Mucosa of descending colon (tissue), 3 donors: ENCODE data around the gene DIMT1. TPM values are rescaled to one million over a fixed set of nuclear protein-coding genes. Genes with fewer than 3 reads are reported as not detected.

Experiments
- ATAC-seq: fragments of 200-7000 bp; cut with Tn5 transposase; one replicate; pipeline ENCODE4 v1.9.1; 2020; ENCODE audit warnings: mild to moderate bottlenecking, moderate library complexity
- DNase-seq, 3 donors: peaks; one replicate each; pipeline ENCODE4 v3.0.0-alpha.2; 2020
- H3K36me3 ChIP-seq: fragments of 200-600 bp; one replicate; pipeline ENCODE4 v1.8.0; 2021; ENCODE audit warnings: low read depth, mild to moderate bottlenecking
- H3K4me1 ChIP-seq: fragments of 200-600 bp; one replicate; pipeline ENCODE4 v1.8.0; 2021; ENCODE audit warnings: low read depth, mild to moderate bottlenecking
- H3K4me3 ChIP-seq: fragments of 200-600 bp; one replicate; pipeline ENCODE4 v1.8.0; 2021; ENCODE audit warnings: mild to moderate bottlenecking
- H3K9me3 ChIP-seq: fragments of 200-600 bp; one replicate; pipeline ENCODE4 v1.8.0; 2021; ENCODE audit warnings: mild to moderate bottlenecking
- CTCF ChIP-seq: fragments of 200-600 bp; IDR thresholded peaks from one replicate; pipeline ENCODE4 v1.8.0; 2022; ENCODE audit warnings: antibody characterized with exemption, mild to moderate bottlenecking
- intact Hi-C, 2 donors: fragments of 100-400 bp; cut with DNase I in 1 of 2; cut with micrococcal nuclease in 1 of 2; formaldehyde crosslinking; loops; one replicate each; pipeline versions ENCODE4 v1.11.0 to v1.11.1; 2022; cut with DNase I, micrococcal nuclease
- total RNA-seq, 3 donors: library from RNA; stranded (reverse); fragmentation: NEBNext Ultra II Directional in 2 of 3; extraction: Animal tissue kit (Norgen Biotek cat#: 25700) in 2 of 3; gene quantifications; one replicate each; pipeline versions ENCODE4 v1.2.1 to v1.2.4, GENCODE V29; 2021 to 2023
- donor health status: DM: no; HTN: no; CAD: no; lungs with moderate emphysema.
- donor health status: DM: no; HTN: no; CAD: no.
- donor health status: DM: no; HTN: yes; CAD: no.

Gene DIMT1
- total RNA-seq, 3 donors from 2014 or later = 8.8 to 19.7 (median 14.6) TPM

- DNase-seq (peak in 1 of 3 donors; percentile 14), ATAC-seq (peak; percentile 86)
- intact Hi-C loops = no loop called here
- no peak overlapping the region for H3K4me3 ChIP-seq
- H3K4me1 ChIP-seq = no peaks in the 10 kb centered on the region
- peaks cover 4% of the 10 kb centered on the region for H3K36me3 ChIP-seq
- no peaks in the 10 kb centered on the region for H3K9me3 ChIP-seq
- no peak for TF ChIP-seq CTCF
These were observed 27.6 kb downstream of the DIMT1 start for GRCh38 chr5:62376064-62376463.

- intact Hi-C loops = no loop called here
These were observed 28.1 kb downstream of the DIMT1 start for GRCh38 chr5:62375627-62376026.

GRCh38 chr5:62374090-62374489, 29.6 kb downstream of the DIMT1 start:
- Histone ChIP-seq H3K4me3 (no peak overlapping the region), H3K36me3 (no peaks in the 10 kb centered on the region), H3K4me1 (no peaks in the 10 kb centered on the region), H3K9me3 (no peaks in the 10 kb centered on the region)
- TF ChIP-seq CTCF = no peak
- no peak for DNase-seq
- intact Hi-C loops = no loop called here
- no peak for ATAC-seq

More at GRCh38 chr5:62375627-62376026, 28.1 kb downstream of the DIMT1 start:
- Histone ChIP-seq H3K9me3 (no peaks in the 10 kb centered on the region), H3K36me3 (peaks cover 4% of the 10 kb centered on the region), H3K4me1 (no peaks in the 10 kb centered on the region), H3K4me3 (no peak overlapping the region)
- no peak for TF ChIP-seq CTCF
- DNase-seq (no peak), ATAC-seq (no peak)

- Histone ChIP-seq H3K4me3 (no peak overlapping the region), H3K4me1 (no peaks in the 10 kb centered on the region), H3K36me3 (no peaks in the 10 kb centered on the region), H3K9me3 (no peaks in the 10 kb centered on the region)
- DNase-seq (no peak), ATAC-seq (no peak)
- no peak for TF ChIP-seq CTCF
- intact Hi-C loops = no loop called here
These were observed 30.3 kb downstream of the DIMT1 start for GRCh38 chr5:62373382-62373781.

GRCh38 chr5:62372600-62372999, 31.1 kb downstream of the DIMT1 start:
- ATAC-seq (no peak), DNase-seq (no peak)
- no peak overlapping the region for H3K4me3 ChIP-seq
- intact Hi-C loops = no loop called here
- no peaks in the 10 kb centered on the region for H3K9me3 ChIP-seq
- no peak for TF ChIP-seq CTCF
- no peaks in the 10 kb centered on the region for H3K4me1 ChIP-seq
- no peaks in the 10 kb centered on the region for H3K36me3 ChIP-seq

GRCh38 chr5:62371409-62371808, 32.3 kb downstream of the DIMT1 start:
- Histone ChIP-seq H3K9me3 (no peaks in the 10 kb centered on the region), H3K4me3 (no peak overlapping the region), H3K4me1 (no peaks in the 10 kb centered on the region), H3K36me3 (no peaks in the 10 kb centered on the region)
- no peak for DNase-seq
- TF ChIP-seq CTCF = no peak
- intact Hi-C loops = no loop called here
- ATAC-seq = no peak
